Ascending aorta (tissue), 2 donors: Measurements from ENCODE around the gene PLXND1. TPM values are rescaled to one million over a fixed set of nuclear protein-coding genes. Genes with fewer than 3 reads are reported as not detected.

Experiments
- DNase-seq, 2 donors: peaks; one replicate each; pipeline ENCODE4 v3.0.0-alpha.2; 2019; ENCODE audit warnings: low spot score in 2 of 2
- H3K27ac ChIP-seq, 2 donors: fragments of 200-600 bp; sonication (generic); one replicate each; pipeline ENCODE4 v1.5.1; 2016 to 2017; ENCODE audit warnings: mild to moderate bottlenecking in 1 of 2
- H3K27me3 ChIP-seq: fragments of 200-600 bp; sonication (generic); one replicate; pipeline ENCODE4 v1.5.1; 2017
- H3K36me3 ChIP-seq, 2 donors: fragments of 200-600 bp; sonication (generic); one replicate each; pipeline ENCODE4 v1.5.1; 2016
- H3K4me1 ChIP-seq, 2 donors: fragments of 200-600 bp; sonication (generic); one replicate each; pipeline ENCODE4 v1.5.1; 2016 to 2017; ENCODE audit warnings: mild to moderate bottlenecking in 1 of 2
- H3K4me3 ChIP-seq, 2 donors: fragments of 200-600 bp; sonication (generic); one replicate each; pipeline ENCODE4 v1.5.1; 2016 to 2017; ENCODE audit warnings: mild to moderate bottlenecking in 1 of 2
- H3K9me3 ChIP-seq, 2 donors: fragments of 200-600 bp; sonication (generic); one replicate each; pipeline ENCODE4 v1.5.1; 2016
- CTCF ChIP-seq, 3 experiments: fragments of 200-600 bp in 2 of 3; fragments of 450-650 bp in 1 of 3; sonication (generic) in 2 of 3; IDR thresholded peaks; one replicate each; pipeline ENCODE4 v1.5.1; 2016 to 2019; ENCODE audit warnings: antibody characterized with exemption in 3 of 3, mild to moderate bottlenecking in 1 of 3, moderate library complexity in 1 of 3
- intact Hi-C: fragments of 100-400 bp; cut with DNase I; formaldehyde crosslinking; loops from one replicate; pipeline ENCODE4 v1.15.1; 2023
- total RNA-seq: library from RNA; depleted of rRNA; stranded (reverse); fragments of >200 nt; gene quantifications from one replicate; pipeline ENCODE4 v1.1.0, GENCODE V29; 2016

Gene PLXND1
- total RNA-seq, 1 donor from 2014 or later = 407 TPM

DNA sequence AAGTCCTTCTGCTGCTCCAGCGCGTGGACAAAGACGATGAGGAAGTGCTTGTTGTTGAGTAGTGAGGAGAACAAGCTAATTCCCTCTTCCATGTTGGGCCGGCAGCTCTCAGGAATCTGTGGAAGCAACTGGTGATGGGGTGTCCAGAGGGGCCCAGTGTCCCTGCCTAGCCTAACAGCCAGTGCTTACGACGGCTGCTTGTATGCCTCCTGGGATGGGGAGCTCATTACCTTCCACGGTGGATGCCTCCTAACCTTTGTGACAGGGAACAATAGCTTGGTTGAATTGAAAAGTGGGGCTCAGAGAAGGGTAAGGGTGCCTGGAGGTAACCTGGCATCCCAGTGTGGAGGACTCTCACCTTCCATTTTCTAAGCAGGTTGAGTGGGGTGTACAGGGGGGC, 40.6 kb downstream of the PLXND1 start:
- Histone ChIP-seq H3K9me3 (no peaks in the 10 kb centered on the region), H3K4me1 (peaks cover 8 to 24% of the 10 kb centered on the region in 2 donors), H3K4me3 (no peak overlapping the region), H3K36me3 (peaks cover 56 to 82% of the 10 kb centered on the region in 2 donors), H3K27ac (peak overlapping the region in 1 of 2 donors; percentile 18), H3K27me3 (no peaks in the 10 kb centered on the region)
- intact Hi-C loops = no loop called here
- DNase-seq = no peak
- no peak for TF ChIP-seq CTCF (IDR thresholded peaks at IDR 0.05)

GRCh38 chr3:129564981-129565644, 41.4 kb downstream of the PLXND1 start:
- Histone ChIP-seq H3K36me3 (peaks cover 48 to 75% of the 10 kb centered on the region in 2 donors), H3K4me1 (peaks cover 15 to 32% of the 10 kb centered on the region in 2 donors), H3K27me3 (no peaks in the 10 kb centered on the region), H3K9me3 (no peaks in the 10 kb centered on the region), H3K27ac (peak overlapping the region; percentile 64 to 83), H3K4me3 (no peak overlapping the region)
- intact Hi-C loops = loop anchor here (5.0 kb wide), 1 partner anchor 123 kb away; the partner anchor contains the start of gene IFT122
- no peak for TF ChIP-seq CTCF (IDR thresholded peaks at IDR 0.05)
- DNase-seq = no peak

DNA sequence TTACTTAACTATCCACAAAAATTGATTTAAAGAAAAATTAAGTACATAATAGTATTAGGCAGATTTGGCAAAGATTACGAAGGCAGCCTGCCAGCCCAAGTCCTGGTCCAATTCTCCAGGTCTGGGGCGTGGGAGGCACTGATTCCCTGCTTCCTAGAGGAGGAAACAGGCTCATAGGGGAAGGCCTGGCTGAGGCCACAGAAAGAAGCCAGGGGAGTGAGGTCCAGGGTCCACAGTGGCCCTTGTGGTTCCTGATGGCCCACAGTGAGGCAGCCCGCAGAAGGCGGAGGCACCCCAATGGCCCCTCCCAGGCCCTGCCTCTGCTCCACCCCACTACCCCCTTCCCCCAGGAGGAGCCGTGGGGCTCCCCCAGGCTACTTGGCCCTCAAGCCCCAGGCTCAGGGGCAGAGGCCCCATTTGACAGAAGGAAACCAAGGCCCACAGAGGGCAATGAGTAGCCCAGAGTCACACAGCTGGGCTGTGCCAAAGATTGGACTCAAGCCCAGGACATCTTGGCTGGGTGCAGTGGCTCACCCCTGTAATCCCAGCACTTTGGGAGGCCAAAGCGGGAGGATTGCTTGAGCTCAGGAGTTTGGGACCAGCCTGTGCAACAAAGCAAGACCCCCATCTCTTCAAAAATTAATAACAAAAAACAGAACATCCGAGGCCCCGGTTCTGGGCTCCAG, 42.5 kb downstream of the PLXND1 start:
- Histone ChIP-seq H3K4me1 (peaks cover 21 to 44% of the 10 kb centered on the region in 2 donors), H3K27me3 (no peaks in the 10 kb centered on the region), H3K4me3 (no peak overlapping the region), H3K27ac (peak overlapping the region; percentile 64 to 83), H3K9me3 (no peaks in the 10 kb centered on the region), H3K36me3 (peaks cover 39 to 65% of the 10 kb centered on the region in 2 donors)
- no peak for TF ChIP-seq CTCF (IDR thresholded peaks at IDR 0.05)
- intact Hi-C loops = loop anchor here (5.0 kb wide), 1 partner anchor 122 kb away; the partner anchor contains the start of gene IFT122
- no peak for DNase-seq

DNA sequence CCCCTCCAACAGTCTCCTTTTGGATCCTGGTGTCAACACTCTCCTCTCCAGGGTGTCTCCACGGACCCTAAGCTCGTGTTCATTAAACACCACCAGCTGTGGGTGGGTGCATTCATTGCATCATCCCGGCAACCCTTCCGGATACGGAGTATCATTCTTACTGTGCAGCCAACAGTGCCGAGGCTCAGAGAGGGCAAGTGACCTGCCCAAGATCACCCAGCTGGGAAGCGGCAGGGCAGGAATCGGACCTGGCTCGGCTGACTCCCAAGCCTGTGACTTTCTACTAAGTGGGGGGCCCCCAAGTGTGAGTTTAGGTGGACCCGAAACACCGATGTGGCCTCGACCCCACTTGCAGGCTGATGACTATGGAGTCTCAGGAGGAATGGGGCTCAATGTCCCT, 43.1 kb downstream of the PLXND1 start:
- H3K27ac ChIP-seq = peak overlapping the region; percentile 64 to 83
- H3K4me1 ChIP-seq = peaks cover 28 to 50% of the 10 kb centered on the region in 2 donors

GRCh38 chr3:129562803-129563202, 43.7 kb downstream of the PLXND1 start:
- Histone ChIP-seq H3K36me3 (peaks cover 38 to 61% of the 10 kb centered on the region in 2 donors), H3K4me3 (no peak overlapping the region), H3K27me3 (no peaks in the 10 kb centered on the region), H3K4me1 (peaks cover 29 to 55% of the 10 kb centered on the region in 2 donors), H3K27ac (no peak overlapping the region), H3K9me3 (no peaks in the 10 kb centered on the region)
- no peak for TF ChIP-seq CTCF (IDR thresholded peaks at IDR 0.05)
- intact Hi-C loops = loop anchor here (5.0 kb wide), 1 partner anchor 121 kb away; the partner anchor contains the start of gene IFT122
- no peak for DNase-seq

More for the DNA sequence above, 43.1 kb downstream of the PLXND1 start:
- intact Hi-C loops = loop anchor here (5.0 kb wide), 1 partner anchor 121 kb away; the partner anchor contains the start of gene IFT122
- H3K36me3 ChIP-seq = peaks cover 39 to 66% of the 10 kb centered on the region in 2 donors
- no peaks in the 10 kb centered on the region for H3K27me3 ChIP-seq
- no peaks in the 10 kb centered on the region for H3K9me3 ChIP-seq
- DNase-seq = no peak
- H3K4me3 ChIP-seq = no peak overlapping the region
- no peak for TF ChIP-seq CTCF (IDR thresholded peaks at IDR 0.05)
